ENCODE results near the gene FSHR.

- no peak for TF ChIP-seq ZFP3 (CRISPR knock-in tag; IDR thresholded peaks at IDR 0.05)
- no peak for TF ChIP-seq ISL1 (CRISPR knock-in tag; IDR thresholded peaks at IDR 0.05)
- no peak for TF ChIP-seq CSDC2 (CRISPR knock-in tag; IDR thresholded peaks at IDR 0.05)
- TF ChIP-seq PATZ1 (CRISPR knock-in tag; IDR thresholded peaks at IDR 0.05; ENCODE audit: borderline replicate concordance) = no peak
- no peak for TF ChIP-seq TOX (CRISPR knock-in tag; IDR thresholded peaks at IDR 0.05; ENCODE audit: borderline replicate concordance)
- TF ChIP-seq SNAI2 (CRISPR knock-in tag; IDR thresholded peaks at IDR 0.05) = no peak
- no peak for TF ChIP-seq RARB (CRISPR knock-in tag; IDR thresholded peaks at IDR 0.05)
- TF ChIP-seq CREB5 (CRISPR knock-in tag; IDR thresholded peaks at IDR 0.05; ENCODE audit: low read depth) = no peak
- no peak for TF ChIP-seq PPARA (CRISPR knock-in tag; IDR thresholded peaks at IDR 0.05; ENCODE audit: borderline replicate concordance)
- TF ChIP-seq TSHZ2 (CRISPR knock-in tag; IDR thresholded peaks at IDR 0.05) = no peak
- TF ChIP-seq OSR1 (CRISPR knock-in tag; IDR thresholded peaks at IDR 0.05) = no peak
These were observed 73.6 kb downstream of the FSHR start for GRCh38 chr2:49080681-49081080.

All from SK-N-SH treated with all-trans-retinoic acid at 6 μM for 48 hours (cell line).